Endodermal cell (in vitro differentiated cells): ENCODE results near the gene FBN2. TPM values are rescaled to one million over a fixed set of nuclear protein-coding genes. Genes with fewer than 3 reads are reported as not detected.
A peak's percentile ranks its signal among the peaks of the same experiment; 100 is the strongest.
"Not testable (repeated sequence)": the region's sequence is repeated elsewhere in the genome, so short reads cannot be mapped to it uniquely, and the experiment has no call there.

ENCODE experiments used
- DNase-seq: peaks from one replicate; pipeline ENCODE4 v3.0.0-alpha.2; 2017
- H3K27ac ChIP-seq: 2 replicates; pipeline ENCODE4 v1.5.1; 2013; ENCODE audit warnings: mild to moderate bottlenecking, low read depth, low read length, moderate library complexity
- H3K27me3 ChIP-seq: 2 replicates; pipeline ENCODE4 v1.6.1; 2013; ENCODE audit warnings: mild to moderate bottlenecking, low read length, moderate library complexity; ENCODE audit not compliant: insufficient read depth, control insufficient read depth, poor library complexity, severe bottlenecking
- H3K36me3 ChIP-seq: 2 replicates; pipeline ENCODE4 v1.7.0; 2013; ENCODE audit warnings: mild to moderate bottlenecking, low read length, moderate library complexity; ENCODE audit not compliant: control insufficient read depth, insufficient read depth
- H3K4me1 ChIP-seq: one replicate; pipeline ENCODE4 v1.7.0; 2013; ENCODE audit warnings: low read length; ENCODE audit not compliant: control insufficient read depth, insufficient read depth
- H3K4me3 ChIP-seq: 2 replicates; pipeline ENCODE4 v1.5.1; 2013; ENCODE audit warnings: mild to moderate bottlenecking, low read length, moderate library complexity
- H3K9ac ChIP-seq: 2 replicates; pipeline ENCODE4 v1.6.1; 2013; ENCODE audit warnings: mild to moderate bottlenecking, low read length, moderate library complexity; ENCODE audit not compliant: poor library complexity, severe bottlenecking; ENCODE audit errors: extremely low read depth
- H3K9me3 ChIP-seq: 2 replicates; pipeline ENCODE4 v1.6.1; 2013; ENCODE audit warnings: mild to moderate bottlenecking, low read length, moderate library complexity; ENCODE audit not compliant: control insufficient read depth
- H3K27ac Mint-ChIP-seq: 2 replicates; pipeline ENCODE4 v1.8.0; 2020; ENCODE audit warnings: mixed read lengths
- H3K27me3 Mint-ChIP-seq: 2 replicates; pipeline ENCODE4 v1.8.0; 2021; ENCODE audit warnings: mild to moderate bottlenecking, mixed read lengths; ENCODE audit not compliant: insufficient read depth
- H3K36me3 Mint-ChIP-seq: 2 replicates; pipeline ENCODE4 v1.8.0; 2020; ENCODE audit warnings: low read depth, mixed read lengths
- H3K4me1 Mint-ChIP-seq: 2 replicates; pipeline ENCODE4 v1.8.0; 2020; ENCODE audit warnings: mixed read lengths
- H3K4me3 Mint-ChIP-seq: 2 replicates; pipeline ENCODE4 v1.8.0; 2020; ENCODE audit warnings: mild to moderate bottlenecking, moderate library complexity, mixed read lengths
- H3K9me3 Mint-ChIP-seq: 2 replicates; pipeline ENCODE4 v1.8.0; 2020; ENCODE audit warnings: mild to moderate bottlenecking, mixed read lengths
- whole genome bisulfite sequencing, 2 experiments: methylation state at CpG; one replicate each; pipeline versions ENCODE4 v1.1.5 to v1.1.7; 2013; ENCODE audit warnings: missing lambda C conversion rate in 2 of 2, mixed read lengths in 1 of 2; ENCODE audit not compliant: insufficient coverage in 1 of 2, insufficient read length in 1 of 2; 5-methylcytosine and 5-hydroxymethylcytosine counted together
- total RNA-seq, 2 donors: library from RNA; stranded (reverse); fragmentation: NEBNext Ultra II Directional in 1 of 2; extraction: Animal tissue kit (Norgen Biotek cat#: 25700) in 1 of 2; gene quantifications; 2 replicates in 1 of 2; 3 replicates in 1 of 2; pipeline ENCODE4 v1.2.1, GENCODE V29; 2021
- TF ChIP-seq, protein P1 (sequence below): fragments of 200-600 bp; sonication (generic); conservative IDR thresholded peaks from 2 replicates; pipeline ENCODE4 v1.5.0; 2021; ENCODE audit warnings: antibody characterized with exemption, mild to moderate bottlenecking

The FBN2 gene
- total RNA-seq, 2 donors from 2014 or later: 131 to 212 TPM

DNA sequence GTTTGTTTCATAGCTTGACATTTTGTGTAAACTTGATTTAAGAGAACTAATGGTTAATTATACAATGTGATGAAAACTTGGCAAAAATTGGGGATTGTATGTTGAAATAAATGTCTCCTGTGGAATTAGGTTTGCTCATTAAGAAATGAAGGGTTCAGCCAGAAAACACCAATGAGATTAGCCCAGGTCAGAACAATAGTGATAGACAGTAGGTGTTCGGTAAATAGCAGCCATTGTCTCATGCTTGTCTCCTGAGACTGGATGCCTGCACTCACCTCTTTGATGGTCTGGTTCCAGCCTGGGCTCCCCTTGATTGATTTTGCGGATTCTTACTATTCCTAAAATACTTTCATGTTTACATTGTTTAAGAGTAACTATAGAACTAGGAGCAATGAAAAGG, 135.5 kb downstream of the FBN2 start:
- 67 to 78% methylated on average over 1 to 2 of the region's 2 CpGs for WGBS, 2 experiments
- Mint-ChIP-seq H3K27ac (peak overlapping the region; percentile 85), H3K4me1 (peaks cover 27% of the 10 kb centered on the region), H3K4me3 (no peak overlapping the region), H3K9me3 (peaks cover 5% of the 10 kb centered on the region), H3K27me3 (no peaks in the 10 kb centered on the region), H3K36me3 (peaks cover 44% of the 10 kb centered on the region)
- peaks cover 18% of the 10 kb centered on the region for H3K36me3 ChIP-seq
- DNase-seq: no peak
- peaks cover 11% of the 10 kb centered on the region for H3K4me1 ChIP-seq
- TF ChIP-seq, protein P1, sequence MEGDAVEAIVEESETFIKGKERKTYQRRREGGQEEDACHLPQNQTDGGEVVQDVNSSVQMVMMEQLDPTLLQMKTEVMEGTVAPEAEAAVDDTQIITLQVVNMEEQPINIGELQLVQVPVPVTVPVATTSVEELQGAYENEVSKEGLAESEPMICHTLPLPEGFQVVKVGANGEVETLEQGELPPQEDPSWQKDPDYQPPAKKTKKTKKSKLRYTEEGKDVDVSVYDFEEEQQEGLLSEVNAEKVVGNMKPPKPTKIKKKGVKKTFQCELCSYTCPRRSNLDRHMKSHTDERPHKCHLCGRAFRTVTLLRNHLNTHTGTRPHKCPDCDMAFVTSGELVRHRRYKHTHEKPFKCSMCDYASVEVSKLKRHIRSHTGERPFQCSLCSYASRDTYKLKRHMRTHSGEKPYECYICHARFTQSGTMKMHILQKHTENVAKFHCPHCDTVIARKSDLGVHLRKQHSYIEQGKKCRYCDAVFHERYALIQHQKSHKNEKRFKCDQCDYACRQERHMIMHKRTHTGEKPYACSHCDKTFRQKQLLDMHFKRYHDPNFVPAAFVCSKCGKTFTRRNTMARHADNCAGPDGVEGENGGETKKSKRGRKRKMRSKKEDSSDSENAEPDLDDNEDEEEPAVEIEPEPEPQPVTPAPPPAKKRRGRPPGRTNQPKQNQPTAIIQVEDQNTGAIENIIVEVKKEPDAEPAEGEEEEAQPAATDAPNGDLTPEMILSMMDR: no peak
- no peak overlapping the region for H3K9ac ChIP-seq
- H3K27ac ChIP-seq: no peak overlapping the region
- peak overlapping the region; percentile 9 for H3K4me3 ChIP-seq
- peaks cover 12% of the 10 kb centered on the region for H3K9me3 ChIP-seq
- no peaks in the 10 kb centered on the region for H3K27me3 ChIP-seq

DNA sequence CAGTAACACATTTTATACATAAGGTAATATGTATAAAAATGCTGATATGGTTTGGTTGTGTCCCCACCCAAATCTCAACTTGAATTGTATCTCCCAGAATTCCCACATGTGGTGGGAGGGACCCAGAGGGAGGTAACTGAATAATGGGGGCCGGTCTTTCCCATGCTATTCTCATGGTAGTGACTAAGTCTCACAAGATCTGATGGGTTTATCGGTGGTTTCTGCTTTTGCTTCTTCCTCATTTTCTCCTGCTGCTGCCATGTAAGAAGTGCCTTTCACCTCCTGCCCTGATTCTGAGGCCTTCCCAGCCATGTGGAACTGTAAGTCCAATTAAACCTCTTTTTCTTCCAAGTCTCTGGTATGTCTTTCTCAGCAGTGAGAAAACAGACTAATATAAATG, 137.3 kb downstream of the FBN2 start:
- not testable (repeated sequence) for H3K27me3 Mint-ChIP-seq, H3K9ac ChIP-seq

GRCh38 chr5:128399111-128399510, 138.9 kb downstream of the FBN2 start:
- H3K9ac ChIP-seq: no peak overlapping the region
- Mint-ChIP-seq H3K36me3 (peaks cover 25% of the 10 kb centered on the region), H3K4me3 (no peak overlapping the region), H3K27me3 (no peaks in the 10 kb centered on the region), H3K9me3 (peaks cover 5% of the 10 kb centered on the region), H3K27ac (no peak overlapping the region), H3K4me1 (peaks cover 21% of the 10 kb centered on the region)
- TF ChIP-seq, protein P1: no peak
- H3K27ac ChIP-seq: no peak overlapping the region
- H3K9me3 ChIP-seq: peaks cover 12% of the 10 kb centered on the region
- WGBS, 2 experiments: 100% methylated on average over 1 of the region's 1 CpG; no CpG with 5 or more reads in 1 of the 2 experiments
- DNase-seq: no peak
- H3K4me1 ChIP-seq: peaks cover 6% of the 10 kb centered on the region
- no peaks in the 10 kb centered on the region for H3K36me3 ChIP-seq
- H3K4me3 ChIP-seq: no peak overlapping the region
- no peaks in the 10 kb centered on the region for H3K27me3 ChIP-seq

More for the DNA sequence above, 137.3 kb downstream of the FBN2 start:
- peaks cover 13% of the 10 kb centered on the region for H3K36me3 ChIP-seq
- Mint-ChIP-seq H3K4me1 (peaks cover 27% of the 10 kb centered on the region), H3K36me3 (peaks cover 33% of the 10 kb centered on the region)
- 92 to 93% methylated on average over 2 of the region's 2 CpGs for WGBS, 2 experiments
- H3K4me1 ChIP-seq: peaks cover 11% of the 10 kb centered on the region
- not testable (repeated sequence) for H3K9me3 Mint-ChIP-seq, H3K4me3 Mint-ChIP-seq, H3K27ac ChIP-seq, H3K27me3 ChIP-seq, H3K27ac Mint-ChIP-seq, DNase-seq, H3K4me3 ChIP-seq
- H3K9me3 ChIP-seq: peaks cover 12% of the 10 kb centered on the region

GRCh38 chr5:128397876-128398275, 140.2 kb downstream of the FBN2 start:
- Mint-ChIP-seq H3K36me3 (peaks cover 25% of the 10 kb centered on the region), H3K9me3 (peaks cover 5% of the 10 kb centered on the region), H3K4me1 (peaks cover 10% of the 10 kb centered on the region), H3K27me3 (no peaks in the 10 kb centered on the region), H3K4me3 (no peak overlapping the region), H3K27ac (no peak overlapping the region)
- TF ChIP-seq, protein P1: no peak
- Histone ChIP-seq H3K4me1 (no peaks in the 10 kb centered on the region), H3K27ac (no peak overlapping the region), H3K4me3 (no peak overlapping the region), H3K27me3 (no peaks in the 10 kb centered on the region), H3K9ac (no peak overlapping the region), H3K36me3 (no peaks in the 10 kb centered on the region), H3K9me3 (peaks cover 12% of the 10 kb centered on the region)
- WGBS, 2 experiments: 93% methylated on average over 2 of the region's 2 CpGs; no CpG with 5 or more reads in 1 of the 2 experiments
- DNase-seq: no peak
